Measurements from ENCODE around the gene NFKBIA.

NFKBIA gene

DNA sequence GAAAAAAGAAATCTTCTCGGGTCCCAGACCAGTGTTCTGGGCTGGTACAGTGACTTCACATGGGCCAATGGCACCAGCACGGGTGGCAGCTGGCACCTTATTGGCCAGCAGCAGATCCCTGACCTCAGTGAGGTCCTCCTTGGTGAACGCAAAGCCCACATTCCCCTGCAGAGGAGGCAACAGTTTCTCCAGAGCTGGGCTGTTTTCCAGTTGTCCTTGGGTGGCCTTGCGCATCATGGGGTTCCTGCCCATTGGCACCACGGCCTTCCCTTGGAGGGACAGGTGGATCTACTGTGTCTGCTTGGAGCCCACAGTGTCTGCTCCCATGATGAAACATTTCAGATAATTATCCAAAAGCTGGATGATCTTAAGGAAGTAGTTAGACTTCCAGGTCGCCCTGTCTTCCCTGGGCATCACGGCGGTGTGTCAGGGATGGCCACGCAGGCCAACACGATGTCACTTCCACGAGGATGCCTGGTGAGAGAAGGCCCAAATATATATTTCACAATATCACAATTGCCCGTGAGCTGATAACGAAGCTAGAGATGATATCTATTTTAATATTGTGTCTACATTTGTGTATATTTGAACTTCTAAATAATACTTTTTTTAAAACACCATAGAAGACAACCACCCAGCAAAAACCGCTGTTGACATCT lies 15.8 kb downstream of the NFKBIA start:
- no peak overlapping the region for H3K4me3 ChIP-seq (ENCODE audit: low read depth, low read length)
- POLR2A ChIA-PET: no interaction called here
- TF ChIP-seq, protein P1, sequence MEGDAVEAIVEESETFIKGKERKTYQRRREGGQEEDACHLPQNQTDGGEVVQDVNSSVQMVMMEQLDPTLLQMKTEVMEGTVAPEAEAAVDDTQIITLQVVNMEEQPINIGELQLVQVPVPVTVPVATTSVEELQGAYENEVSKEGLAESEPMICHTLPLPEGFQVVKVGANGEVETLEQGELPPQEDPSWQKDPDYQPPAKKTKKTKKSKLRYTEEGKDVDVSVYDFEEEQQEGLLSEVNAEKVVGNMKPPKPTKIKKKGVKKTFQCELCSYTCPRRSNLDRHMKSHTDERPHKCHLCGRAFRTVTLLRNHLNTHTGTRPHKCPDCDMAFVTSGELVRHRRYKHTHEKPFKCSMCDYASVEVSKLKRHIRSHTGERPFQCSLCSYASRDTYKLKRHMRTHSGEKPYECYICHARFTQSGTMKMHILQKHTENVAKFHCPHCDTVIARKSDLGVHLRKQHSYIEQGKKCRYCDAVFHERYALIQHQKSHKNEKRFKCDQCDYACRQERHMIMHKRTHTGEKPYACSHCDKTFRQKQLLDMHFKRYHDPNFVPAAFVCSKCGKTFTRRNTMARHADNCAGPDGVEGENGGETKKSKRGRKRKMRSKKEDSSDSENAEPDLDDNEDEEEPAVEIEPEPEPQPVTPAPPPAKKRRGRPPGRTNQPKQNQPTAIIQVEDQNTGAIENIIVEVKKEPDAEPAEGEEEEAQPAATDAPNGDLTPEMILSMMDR (IDR thresholded peaks at IDR 0.05; ENCODE audit: insufficient read depth, low read length, missing control alignments): no peak
- DNase-seq (ENCODE audit: low read depth, low spot score): no peak
- CTCF ChIA-PET: interaction anchor here (0.5 to 2.5 kb wide), 2 partner anchors 16 to 174 kb away, joined by 3 to 8 read pairs; partner anchors contain the start of gene NFKBIA

DNA sequence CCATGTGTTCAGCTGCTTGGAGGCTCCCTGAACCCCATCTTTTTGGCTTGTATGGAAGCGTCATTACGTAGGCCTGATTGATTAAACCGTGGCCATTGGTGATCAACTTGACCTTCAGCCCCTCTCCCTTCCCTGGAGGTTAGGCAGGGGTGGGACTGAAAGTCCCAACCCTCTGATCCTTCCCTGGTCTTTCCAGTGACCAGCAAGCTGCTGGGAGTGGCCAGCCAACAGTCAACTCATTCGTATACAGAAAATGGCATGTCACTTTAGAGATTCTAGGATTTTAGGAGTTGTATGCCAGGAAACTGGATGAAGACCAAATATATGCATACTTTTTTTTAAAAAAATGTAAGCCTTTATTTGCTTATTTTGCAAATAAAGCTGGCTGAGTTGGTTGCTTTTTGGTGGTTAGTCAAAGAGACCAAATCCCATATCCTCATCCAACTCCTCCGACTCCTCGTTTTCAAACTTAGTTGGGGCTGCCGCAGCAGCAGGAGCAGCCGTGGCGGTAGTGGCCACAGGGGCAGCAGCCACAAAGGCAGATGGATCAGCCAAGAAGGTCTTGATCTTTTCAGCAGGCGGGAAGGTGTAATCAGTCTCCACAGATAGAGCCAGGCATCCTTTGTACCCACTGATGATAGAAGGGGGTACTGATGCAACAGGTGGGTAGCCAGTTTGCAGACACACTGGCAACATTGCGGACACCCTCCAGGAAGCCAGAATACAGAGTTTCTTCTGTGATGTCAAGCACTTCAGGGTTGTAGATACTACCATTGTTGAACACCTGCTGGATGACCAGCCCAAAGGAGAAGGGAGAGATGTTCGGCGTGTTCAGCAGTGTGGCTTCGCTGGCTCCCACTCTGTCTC lies 16.6 kb downstream of the NFKBIA start:
- CTCF ChIA-PET: interaction anchor here (2.5 kb wide), 1 partner anchor 17 kb away, joined by 8 read pairs; the partner anchor contains the start of gene NFKBIA
- POLR2A ChIA-PET: interaction anchor here (1.6 kb wide), 1 partner anchor 11 kb away, joined by 3 read pairs; no protein-coding TSS in a partner anchor
- H3K4me3 ChIP-seq (ENCODE audit: low read depth, low read length): no peak overlapping the region
- DNase-seq (ENCODE audit: low read depth, low spot score): no peak
- TF ChIP-seq, protein P1 (IDR thresholded peaks at IDR 0.05; ENCODE audit: insufficient read depth, low read length, missing control alignments): no peak

DNA sequence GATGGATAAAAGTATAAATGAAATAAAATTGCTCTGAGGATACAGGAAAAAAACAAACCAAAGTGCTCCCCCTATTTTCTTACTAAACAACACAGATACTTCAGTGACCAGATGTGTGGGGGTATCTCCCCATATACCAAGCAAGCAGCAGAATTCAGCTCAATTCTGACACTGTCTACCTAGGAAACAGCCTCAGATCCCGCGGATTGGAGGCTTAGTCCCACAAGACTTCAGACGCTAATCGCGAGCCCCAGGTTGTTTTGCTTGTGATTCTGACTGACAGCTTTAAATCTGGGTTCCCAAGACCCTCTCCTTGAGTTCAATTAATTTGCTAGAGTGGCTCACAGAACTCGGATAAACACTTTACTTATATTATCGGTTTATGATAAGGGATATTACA lies 17.3 kb downstream of the NFKBIA start:
- no peak overlapping the region for H3K4me3 ChIP-seq (ENCODE audit: low read depth, low read length)
- POLR2A ChIA-PET: interaction anchor here (1.6 kb wide), 1 partner anchor 12 kb away, joined by 3 read pairs; no protein-coding TSS in a partner anchor
- no peak for DNase-seq (ENCODE audit: low read depth, low spot score)
- CTCF ChIA-PET: interaction anchor here (1.1 to 3.0 kb wide), 3 partner anchors 12 to 172 kb away, joined by 3 to 10 read pairs (median 8); partner anchors contain the start of gene NFKBIA
- TF ChIP-seq, protein P1 (IDR thresholded peaks at IDR 0.05; ENCODE audit: insufficient read depth, low read length, missing control alignments): no peak

DNA sequence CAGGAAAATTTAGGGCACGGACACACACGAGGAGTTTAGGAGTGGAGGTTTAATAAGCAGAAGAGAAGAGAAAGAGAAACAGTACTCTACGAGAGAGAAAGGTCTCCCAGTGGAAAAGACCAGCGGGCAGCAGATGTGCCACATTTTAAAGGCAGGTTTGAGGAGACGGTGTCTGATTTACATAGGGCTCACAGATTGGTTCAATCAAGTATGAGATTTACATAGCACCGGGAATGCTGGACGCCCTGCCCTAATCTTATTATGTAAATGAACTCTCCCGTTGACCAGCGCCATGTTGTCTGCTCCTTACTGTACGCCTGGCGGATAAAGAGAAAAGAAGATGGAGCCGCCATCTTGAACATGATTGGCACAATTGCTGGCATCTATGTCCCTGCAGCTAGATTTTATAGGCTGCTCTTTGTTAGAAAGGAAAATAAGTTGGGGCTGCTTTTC lies 17.9 kb downstream of the NFKBIA start:
- DNase-seq (ENCODE audit: low read depth, low spot score): no peak
- CTCF ChIA-PET: interaction anchor here (1.1 to 3.0 kb wide), 2 partner anchors 11 to 172 kb away, joined by 3 to 10 read pairs; no protein-coding TSS in a partner anchor
- H3K4me3 ChIP-seq (ENCODE audit: low read depth, low read length): no peak overlapping the region
- TF ChIP-seq, protein P1 (IDR thresholded peaks at IDR 0.05; ENCODE audit: insufficient read depth, low read length, missing control alignments): no peak
- POLR2A ChIA-PET: interaction anchor here (1.6 to 3.2 kb wide), 2 partner anchors 12 to 17 kb away, joined by 3 to 38 read pairs; partner anchors contain the start of gene NFKBIA

DNA sequence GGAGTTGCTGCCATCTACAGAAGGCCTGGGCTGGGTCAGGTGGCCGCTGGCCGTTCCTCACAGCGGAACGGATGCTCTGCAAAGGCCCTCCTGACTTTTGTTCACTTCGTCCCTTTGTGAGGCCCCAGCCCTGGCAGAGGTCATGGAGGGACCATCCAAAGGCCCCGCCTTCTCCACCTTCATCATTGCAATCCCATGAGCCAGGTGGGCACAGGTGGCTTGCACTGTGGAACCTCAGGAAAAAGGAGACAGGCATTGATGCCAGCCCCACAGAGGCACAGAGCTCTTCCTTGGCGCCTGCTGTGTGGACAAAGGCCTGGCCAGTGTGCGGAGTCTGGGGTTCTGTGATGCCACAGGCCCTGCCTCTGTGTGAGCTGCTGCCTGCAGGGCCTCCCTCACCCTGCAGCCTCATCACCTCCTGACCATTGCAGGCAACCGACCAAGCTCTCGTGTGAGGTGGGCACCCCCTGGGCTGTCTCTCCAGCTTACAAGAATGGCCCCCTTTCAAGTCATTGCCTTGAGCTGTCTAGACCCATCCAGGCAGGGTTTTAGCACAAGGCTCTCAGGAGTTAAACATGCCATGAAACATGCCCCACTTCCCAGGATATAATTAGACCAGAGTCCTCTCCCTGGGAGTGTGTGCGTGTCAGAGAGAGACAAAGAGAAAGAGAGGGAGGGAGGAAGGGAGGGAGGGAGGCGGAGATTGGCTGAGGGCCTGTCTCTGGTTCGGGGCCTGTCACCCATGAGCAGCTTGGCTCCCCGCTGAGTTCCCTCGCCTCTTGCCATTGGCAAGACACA lies 19.3 kb downstream of the NFKBIA start:
- CTCF ChIA-PET: interaction anchor here (1.0 to 3.0 kb wide), 6 partner anchors 10 to 24 kb away, joined by 3 to 10 read pairs (median 3); partner anchors contain the start of gene NFKBIA
- DNase-seq (ENCODE audit: low read depth, low spot score): peak; percentile 91
- TF ChIP-seq, protein P1 (IDR thresholded peaks at IDR 0.05; ENCODE audit: insufficient read depth, low read length, missing control alignments): no peak
- POLR2A ChIA-PET: interaction anchor here (0.7 to 3.2 kb wide), 6 partner anchors 12 to 244 kb away, joined by 3 to 38 read pairs (median 4); partner anchors contain the start of genes NFKBIA and PSMA6
- H3K4me3 ChIP-seq (ENCODE audit: low read depth, low read length): 0 out of 2 replicates have a peak overlapping the region, but pooled peaks have one; percentile 12

Data from AG04449 (cell line).